H9 (cell line): ENCODE measurements around the gene COMMD1. TPM values are rescaled to one million over a fixed set of nuclear protein-coding genes. Genes with fewer than 3 reads are reported as not detected.

Experiments
- DNase-seq: peaks from one replicate; pipeline ENCODE4 v3.0.0-alpha.2; 2017
- H2AFZ ChIP-seq: one replicate; pipeline ENCODE4 v1.6.1; 2013; ENCODE audit warnings: mild to moderate bottlenecking, low read length, control low read depth, moderate library complexity
- H2AK5ac ChIP-seq: 2 replicates; pipeline ENCODE4 v1.6.1; 2013; ENCODE audit warnings: low read length, control low read depth, mixed read lengths; ENCODE audit not compliant: insufficient read length
- H2BK120ac ChIP-seq: one replicate; pipeline ENCODE4 v1.6.1; 2013; ENCODE audit warnings: low read depth, mild to moderate bottlenecking, low read length, control low read depth, inconsistent platforms; ENCODE audit not compliant: poor library complexity, severe bottlenecking
- H2BK12ac ChIP-seq: 2 replicates; pipeline ENCODE4 v1.6.1; 2013; ENCODE audit warnings: low read length, control low read depth, mixed read lengths, low read depth; ENCODE audit not compliant: insufficient read length
- H2BK15ac ChIP-seq: 2 replicates; pipeline ENCODE4 v1.6.1; 2013; ENCODE audit warnings: low read depth, low read length, control low read depth
- H2BK20ac ChIP-seq: one replicate; pipeline ENCODE4 v1.6.1; 2013; ENCODE audit warnings: low read depth, mild to moderate bottlenecking, low read length, control low read depth, inconsistent platforms; ENCODE audit not compliant: poor library complexity, severe bottlenecking
- H2BK5ac ChIP-seq: 2 replicates; pipeline ENCODE4 v1.6.1; 2013; ENCODE audit warnings: low read length, control low read depth, mixed read lengths; ENCODE audit not compliant: insufficient read length
- H3K14ac ChIP-seq: 2 replicates; pipeline ENCODE4 v1.6.1; 2013; ENCODE audit warnings: low read length, control low read depth; ENCODE audit not compliant: insufficient read depth
- H3K18ac ChIP-seq: 2 replicates; pipeline ENCODE4 v1.6.1; 2013; ENCODE audit warnings: low read depth, mild to moderate bottlenecking, mixed read lengths, low read length, control low read depth; ENCODE audit not compliant: insufficient read length
- H3K23ac ChIP-seq: 2 replicates; pipeline ENCODE4 v1.6.1; 2013; ENCODE audit warnings: low read length, control low read depth, mixed read lengths, low read depth; ENCODE audit not compliant: insufficient read length
- H3K23me2 ChIP-seq: 2 replicates; pipeline ENCODE4 v1.6.1; 2013; ENCODE audit warnings: low read depth, mild to moderate bottlenecking, mixed read lengths, low read length, control low read depth; ENCODE audit not compliant: insufficient read length, poor library complexity, severe bottlenecking
- H3K27ac ChIP-seq: 2 replicates; pipeline ENCODE4 v1.5.1; 2013; ENCODE audit warnings: low read length, control low read depth, mixed read lengths, low read depth; ENCODE audit not compliant: insufficient read length
- H3K27me3 ChIP-seq: 2 replicates; pipeline ENCODE4 v1.6.1; 2013; ENCODE audit warnings: low read length, control low read depth, inconsistent platforms; ENCODE audit not compliant: insufficient read depth
- H3K4ac ChIP-seq: 2 replicates; pipeline ENCODE4 v1.6.1; 2013; ENCODE audit warnings: low read depth, mild to moderate bottlenecking, control low read depth, inconsistent platforms, low read length, moderate library complexity
- H3K4me1 ChIP-seq: 2 replicates; pipeline ENCODE4 v1.6.1; 2013; ENCODE audit warnings: low read length, control low read depth, inconsistent platforms; ENCODE audit not compliant: insufficient read depth
- H3K4me2 ChIP-seq: 2 replicates; pipeline ENCODE4 v1.6.1; 2013; ENCODE audit warnings: low read length, control low read depth, mixed read lengths; ENCODE audit not compliant: insufficient read length, insufficient read depth
- H3K56ac ChIP-seq: 2 replicates; pipeline ENCODE4 v1.6.1; 2013; ENCODE audit warnings: low read depth, mild to moderate bottlenecking, mixed read lengths, low read length, control low read depth; ENCODE audit not compliant: insufficient read length
- H3K79me1 ChIP-seq: 2 replicates; pipeline ENCODE4 v1.6.1; 2013; ENCODE audit warnings: low read depth, mild to moderate bottlenecking, moderate library complexity, low read length, control low read depth, inconsistent platforms; ENCODE audit not compliant: insufficient read depth, poor library complexity, severe bottlenecking
- H3K79me2 ChIP-seq: 2 replicates; pipeline ENCODE4 v1.6.1; 2013; ENCODE audit warnings: low read length, control low read depth, inconsistent platforms; ENCODE audit not compliant: insufficient read depth
- H3K9ac ChIP-seq: 2 replicates; pipeline ENCODE4 v1.6.1; 2013; ENCODE audit warnings: low read length, control low read depth, mixed read lengths; ENCODE audit not compliant: insufficient read length; ENCODE audit errors: extremely low read depth
- H3K9me3 ChIP-seq: one replicate; pipeline ENCODE4 v1.6.1; 2013; ENCODE audit warnings: low read depth, low read length, inconsistent platforms; ENCODE audit not compliant: control insufficient read depth
- H3T11ph ChIP-seq: one replicate; pipeline ENCODE4 v1.6.1; 2013; ENCODE audit warnings: mild to moderate bottlenecking, low read length, control low read depth, inconsistent platforms
- H4K20me1 ChIP-seq: one replicate; pipeline ENCODE4 v1.6.1; 2013; ENCODE audit not compliant: control insufficient read depth, insufficient read length, insufficient read depth
- H4K5ac ChIP-seq: 2 replicates; pipeline ENCODE4 v1.6.1; 2013; ENCODE audit warnings: low read depth, mild to moderate bottlenecking, mixed read lengths, low read length, control low read depth; ENCODE audit not compliant: insufficient read length
- H4K8ac ChIP-seq: replicated peaks from 2 replicates; pipeline ENCODE4 v1.6.1; 2013; ENCODE audit warnings: low read length, control low read depth, mixed read lengths, low read depth; ENCODE audit not compliant: insufficient read length
- H4K91ac ChIP-seq: 2 replicates; pipeline ENCODE4 v1.6.1; 2013; ENCODE audit warnings: low read depth, mild to moderate bottlenecking, moderate library complexity, mixed read lengths, low read length, control low read depth; ENCODE audit not compliant: insufficient read length
- H3K27ac Mint-ChIP-seq, 3 experiments: 2 replicates in 2 of 3; 3 replicates in 1 of 3; pipeline ENCODE4 v1.8.0; 2020 to 2021; ENCODE audit warnings: mixed read lengths in 3 of 3, mild to moderate bottlenecking in 1 of 3, moderate library complexity in 1 of 3
- H3K27me3 Mint-ChIP-seq: 2 replicates; pipeline ENCODE4 v1.8.0; 2021; ENCODE audit warnings: low read depth, mild to moderate bottlenecking, moderate library complexity, mixed read lengths
- H3K36me3 Mint-ChIP-seq, 3 experiments: 2 replicates in 2 of 3; 3 replicates in 1 of 3; pipeline ENCODE4 v1.8.0; 2020 to 2021; ENCODE audit warnings: low read depth in 3 of 3, mixed read lengths in 3 of 3; ENCODE audit not compliant: insufficient read depth in 1 of 3
- H3K4me1 Mint-ChIP-seq, 2 experiments: 2 replicates each; pipeline ENCODE4 v1.8.0; 2020; ENCODE audit warnings: mixed read lengths in 2 of 2
- H3K4me3 Mint-ChIP-seq, 2 experiments: 2 replicates in 1 of 2; 3 replicates in 1 of 2; pipeline ENCODE4 v1.8.0; 2020 to 2021; ENCODE audit warnings: mild to moderate bottlenecking in 2 of 2, mixed read lengths in 2 of 2, moderate library complexity in 1 of 2
- H3K9me3 Mint-ChIP-seq, 2 experiments: 2 replicates in 1 of 2; 3 replicates in 1 of 2; pipeline ENCODE4 v1.8.0; 2020; ENCODE audit warnings: mild to moderate bottlenecking in 2 of 2, mixed read lengths in 2 of 2, moderate library complexity in 1 of 2
- CTCF ChIP-seq: fragments of 200-600 bp; sonication (generic); conservative IDR thresholded peaks from 3 replicates; pipeline ENCODE4 v1.8.0; 2021; ENCODE audit warnings: antibody characterized with exemption, mild to moderate bottlenecking
- WGBS: extraction: QIAGEN DNeasy Blood & Tissue Kit; methylation state at CpG from one replicate; pipeline ENCODE4 v1.1.7; 2013; ENCODE audit warnings: missing lambda C conversion rate, low lambda C conversion rate, mixed read lengths; ENCODE audit not compliant: insufficient read length; ENCODE audit errors: extremely low coverage; 5-methylcytosine and 5-hydroxymethylcytosine counted together
- total RNA-seq: library from RNA; stranded (reverse); gene quantifications from 2 replicates; pipeline ENCODE4 v1.2.1, GENCODE V29; 2021

The COMMD1 gene
- total RNA-seq, 1 experiment from 2014 or later: 31.5 TPM

DNA sequence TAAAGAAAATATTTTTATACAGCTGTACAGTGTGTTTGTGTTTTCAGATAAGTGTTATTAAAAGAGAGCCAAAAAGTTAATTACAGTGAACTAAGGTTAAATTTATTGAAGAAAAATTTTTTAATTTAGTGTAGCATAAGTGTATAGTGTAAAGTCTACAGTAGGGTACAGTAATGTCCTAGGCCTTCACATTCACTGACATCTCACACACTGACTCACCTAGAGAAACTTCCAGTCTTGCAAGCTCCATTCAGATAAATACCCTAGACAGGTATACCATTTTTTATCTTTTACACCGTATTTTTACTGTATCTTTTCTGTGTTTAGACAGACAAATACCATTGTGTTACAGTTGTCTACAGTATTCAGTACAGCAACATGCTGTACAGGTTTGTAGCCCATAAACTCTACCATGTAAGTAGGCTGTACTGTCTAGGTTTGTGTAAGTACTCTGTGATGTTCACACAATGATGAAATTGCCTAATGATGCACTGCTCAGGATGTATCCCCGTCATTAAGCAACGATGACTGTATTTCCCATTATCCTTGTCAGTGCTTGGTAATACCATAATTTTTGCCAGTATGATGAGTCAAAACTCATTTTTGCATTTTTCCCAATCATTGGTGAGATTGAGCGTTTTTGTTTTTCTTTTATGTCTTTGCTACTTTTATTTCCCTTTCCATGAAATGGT is 242.3 kb downstream of the COMMD1 start:
- H3T11ph ChIP-seq: no peak overlapping the region
- H3K27me3 Mint-ChIP-seq: no peaks in the 10 kb centered on the region
- H3K9me3 Mint-ChIP-seq: no peaks in the 10 kb centered on the region
- H3K79me1 ChIP-seq: no peaks in the 10 kb centered on the region
- H3K4ac ChIP-seq: no peak overlapping the region
- no peak overlapping the region for H3K14ac ChIP-seq
- H4K20me1 ChIP-seq: no peaks in the 10 kb centered on the region
- H3K27ac Mint-ChIP-seq: no peak overlapping the region
- peaks cover 7% of the 10 kb centered on the region for H3K4me1 ChIP-seq
- H2BK120ac ChIP-seq: no peak overlapping the region
- no peak overlapping the region for H3K23ac ChIP-seq
- H2BK5ac ChIP-seq: no peak overlapping the region
- H3K4me3 Mint-ChIP-seq: no peak overlapping the region
- 0 out of 7 replicates have a peak, but pooled peaks cover 0 to 2% (median 0%) of the 10 kb centered on the region in 3 experiments for H3K36me3 Mint-ChIP-seq
- H3K27me3 ChIP-seq: no peaks in the 10 kb centered on the region
- H2AFZ ChIP-seq: no peak overlapping the region
- no CpG with 5 or more reads among the region's 4 CpGs for WGBS
- no peak for TF ChIP-seq CTCF
- no peaks in the 10 kb centered on the region for H3K9me3 ChIP-seq
- H4K5ac ChIP-seq: no peak overlapping the region
- peak overlapping the region; percentile 15 for H2BK20ac ChIP-seq
- no peak overlapping the region for H3K18ac ChIP-seq
- H3K27ac ChIP-seq: no peak overlapping the region
- no peaks in the 10 kb centered on the region for H3K23me2 ChIP-seq
- H2BK12ac ChIP-seq: no peak overlapping the region
- no peak overlapping the region for H3K9ac ChIP-seq
- H3K79me2 ChIP-seq: no peaks in the 10 kb centered on the region
- H2AK5ac ChIP-seq: no peak overlapping the region
- H4K8ac ChIP-seq: no peak overlapping the region
- H2BK15ac ChIP-seq: no peak overlapping the region
- peaks cover 33 to 41% of the 10 kb centered on the region in 2 experiments for H3K4me1 Mint-ChIP-seq
- no peak overlapping the region for H3K56ac ChIP-seq
- no peak overlapping the region for H4K91ac ChIP-seq
- no peak for DNase-seq
- H3K4me2 ChIP-seq: no peak overlapping the region
